GM12875 (cell line): ENCODE measurements around the gene CLIC3.

ENCODE experiments used
- H3K4me3 ChIP-seq: one replicate; pipeline ENCODE4 v1.5.1; 2011; ENCODE audit warnings: low read depth, low read length, control low read depth
- TF ChIP-seq, protein P1 (sequence below): IDR thresholded peaks from 2 replicates; pipeline ENCODE4 v1.5.1; 2011; ENCODE audit warnings: low read depth, mild to moderate bottlenecking, control low read depth, inconsistent platforms, low read length, moderate library complexity, borderline replicate concordance; ENCODE audit not compliant: insufficient read depth

CLIC3 gene

DNA sequence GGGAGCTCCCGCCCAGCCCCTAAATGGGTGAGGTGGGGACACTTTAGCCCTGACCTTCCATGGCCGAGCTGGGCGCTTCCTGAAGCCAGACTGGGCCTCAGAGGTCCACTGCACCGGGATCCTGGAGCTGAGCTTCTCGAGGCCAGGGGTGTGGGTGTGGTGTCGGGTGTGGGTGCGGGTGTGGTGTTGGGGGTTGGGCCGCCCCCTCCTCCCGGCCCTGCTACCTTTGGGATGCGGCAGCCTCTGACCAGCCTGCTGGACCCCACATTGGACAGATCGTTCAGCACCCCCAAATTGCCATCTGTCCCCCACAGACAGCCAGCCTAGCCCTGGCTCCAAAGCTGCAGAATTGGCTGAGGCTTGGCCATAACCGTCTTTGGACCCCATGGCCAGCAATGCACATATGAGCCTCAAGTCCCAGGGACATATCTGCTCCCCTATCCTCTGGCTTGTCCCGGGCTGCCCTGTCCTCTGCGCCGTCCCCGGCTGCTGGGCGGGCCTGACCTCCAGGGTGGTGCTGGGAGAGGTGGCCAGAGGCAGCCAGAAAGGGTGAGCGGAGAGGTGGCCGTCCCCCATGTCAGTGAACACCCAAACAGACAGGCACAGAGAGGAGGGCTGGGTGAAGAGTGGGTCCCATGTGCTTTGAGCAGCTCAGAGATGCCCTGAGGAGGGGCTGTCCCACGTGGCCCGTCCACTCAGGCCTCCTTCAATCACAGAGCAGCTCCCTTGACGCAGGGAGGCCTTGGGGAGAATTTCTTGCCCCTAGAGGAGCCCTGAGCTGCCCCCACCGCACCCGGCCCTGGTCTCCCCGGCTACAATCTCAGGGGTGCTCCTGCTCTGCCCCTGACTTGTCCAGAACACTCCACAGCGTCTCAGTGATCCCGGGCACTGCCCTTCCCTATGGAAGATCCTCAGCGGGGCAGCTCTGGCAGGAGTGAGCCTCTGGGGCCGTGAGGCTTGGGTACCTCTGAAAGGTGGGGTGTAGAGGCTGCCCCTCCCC is 22.4 kb downstream of the CLIC3 start:
- no peak overlapping the region for H3K4me3 ChIP-seq
- TF ChIP-seq, protein P1, sequence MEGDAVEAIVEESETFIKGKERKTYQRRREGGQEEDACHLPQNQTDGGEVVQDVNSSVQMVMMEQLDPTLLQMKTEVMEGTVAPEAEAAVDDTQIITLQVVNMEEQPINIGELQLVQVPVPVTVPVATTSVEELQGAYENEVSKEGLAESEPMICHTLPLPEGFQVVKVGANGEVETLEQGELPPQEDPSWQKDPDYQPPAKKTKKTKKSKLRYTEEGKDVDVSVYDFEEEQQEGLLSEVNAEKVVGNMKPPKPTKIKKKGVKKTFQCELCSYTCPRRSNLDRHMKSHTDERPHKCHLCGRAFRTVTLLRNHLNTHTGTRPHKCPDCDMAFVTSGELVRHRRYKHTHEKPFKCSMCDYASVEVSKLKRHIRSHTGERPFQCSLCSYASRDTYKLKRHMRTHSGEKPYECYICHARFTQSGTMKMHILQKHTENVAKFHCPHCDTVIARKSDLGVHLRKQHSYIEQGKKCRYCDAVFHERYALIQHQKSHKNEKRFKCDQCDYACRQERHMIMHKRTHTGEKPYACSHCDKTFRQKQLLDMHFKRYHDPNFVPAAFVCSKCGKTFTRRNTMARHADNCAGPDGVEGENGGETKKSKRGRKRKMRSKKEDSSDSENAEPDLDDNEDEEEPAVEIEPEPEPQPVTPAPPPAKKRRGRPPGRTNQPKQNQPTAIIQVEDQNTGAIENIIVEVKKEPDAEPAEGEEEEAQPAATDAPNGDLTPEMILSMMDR = no peak

DNA sequence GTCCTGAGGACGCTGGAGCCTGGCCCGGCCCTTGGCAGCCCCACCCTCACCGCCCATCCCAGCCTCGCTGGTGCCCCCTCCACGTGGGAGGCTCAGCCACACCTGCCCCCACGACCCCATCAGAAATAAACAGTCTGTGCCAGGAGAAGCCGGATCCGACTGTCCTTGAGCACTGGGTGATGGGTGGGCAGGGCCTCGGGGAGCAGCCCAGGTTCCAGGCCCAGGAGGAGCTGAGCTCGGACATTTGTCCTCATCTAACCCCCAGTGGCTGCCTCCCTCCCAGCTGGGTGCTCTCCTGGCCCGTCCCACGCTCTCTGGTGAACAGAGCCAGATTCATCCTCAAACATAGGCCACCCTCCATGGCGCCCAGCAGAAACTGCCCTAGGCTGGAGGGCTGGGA is 23.6 kb downstream of the CLIC3 start:
- H3K4me3 ChIP-seq = no peak overlapping the region
- TF ChIP-seq, protein P1 = no peak

DNA sequence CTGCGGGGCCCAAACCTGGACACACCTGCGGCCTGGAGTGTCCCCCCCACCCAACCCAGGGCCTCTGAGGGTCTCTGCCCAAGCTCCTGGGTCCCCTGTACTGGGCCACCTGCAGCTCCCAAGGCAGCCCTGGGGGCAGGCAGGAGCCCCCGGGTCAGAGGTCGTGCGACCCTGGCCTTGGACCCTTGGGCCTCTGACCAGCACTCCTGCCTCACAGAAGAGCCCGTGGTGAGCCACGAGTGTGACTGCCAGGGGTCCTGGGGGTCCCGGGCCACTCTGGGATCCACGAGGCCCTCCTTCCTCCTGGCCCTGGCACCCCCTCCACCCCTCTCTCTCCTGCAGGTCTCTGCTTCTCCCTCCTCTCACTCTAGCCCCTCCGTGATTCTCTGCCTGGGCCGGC is 24.0 kb downstream of the CLIC3 start:
- TF ChIP-seq, protein P1 = no peak

DNA sequence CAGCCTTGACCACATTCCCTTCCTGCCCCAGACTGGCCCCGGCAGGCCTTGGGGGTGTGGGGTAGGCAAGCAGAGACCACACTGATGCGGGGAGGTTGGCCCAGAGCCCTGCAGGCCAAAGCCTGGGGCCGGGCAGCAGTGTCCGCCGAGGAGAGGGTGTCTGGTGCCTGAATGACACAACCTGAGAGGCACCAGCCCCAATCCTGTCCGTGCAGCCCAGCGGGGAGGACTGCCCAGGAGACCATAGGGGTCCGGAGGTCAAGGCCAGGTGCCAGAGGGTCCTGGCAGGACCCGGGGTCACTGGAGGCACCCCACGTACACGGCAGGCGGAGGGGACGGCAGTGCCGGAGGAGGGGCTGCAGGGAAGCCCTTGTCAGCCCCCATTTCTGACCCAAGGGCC is 24.6 kb downstream of the CLIC3 start:
- no peak overlapping the region for H3K4me3 ChIP-seq
- TF ChIP-seq, protein P1 = no peak

More for the DNA sequence above, 24.0 kb downstream of the CLIC3 start:
- no peak overlapping the region for H3K4me3 ChIP-seq

DNA sequence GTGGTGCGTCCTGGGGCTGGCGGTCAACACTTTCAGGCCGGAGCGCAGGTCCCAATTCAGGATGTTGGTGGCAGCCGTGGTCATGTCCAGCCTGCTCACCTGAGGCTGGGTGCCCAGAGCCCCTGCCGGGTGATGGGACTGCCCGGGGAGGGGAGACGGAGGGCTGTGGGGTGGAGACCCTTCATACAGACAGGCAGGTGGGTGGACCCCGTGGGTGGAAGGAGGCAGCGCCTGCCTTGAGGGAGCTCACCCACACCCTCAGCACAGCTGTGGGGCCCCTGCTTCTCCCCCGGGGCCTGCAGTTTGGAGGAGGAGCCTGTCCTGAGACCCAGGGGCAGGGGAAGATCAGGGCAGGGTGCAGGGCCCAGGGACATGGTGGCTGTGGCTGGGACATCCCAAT is 26.0 kb downstream of the CLIC3 start:
- TF ChIP-seq, protein P1 = no peak
- no peak overlapping the region for H3K4me3 ChIP-seq

DNA sequence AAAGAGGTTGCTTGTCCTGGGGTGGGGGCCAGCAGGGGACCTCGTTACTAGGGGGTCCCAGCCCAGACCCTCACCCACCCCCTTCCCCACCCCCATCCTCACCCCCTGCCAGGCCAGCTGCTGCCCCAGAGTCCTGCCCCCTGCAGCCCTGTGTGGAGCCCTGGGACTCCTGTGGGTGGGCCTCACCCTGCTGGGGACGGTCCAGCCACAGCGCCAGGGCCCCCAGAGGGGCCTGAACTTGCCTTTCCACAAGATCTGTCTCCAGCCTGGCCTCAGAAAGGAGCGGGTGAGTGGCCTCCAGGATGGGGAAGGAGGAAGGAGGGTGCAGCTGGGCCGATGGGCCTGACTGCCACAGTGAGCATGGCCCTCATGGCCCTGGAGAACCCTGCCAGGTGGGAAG is 26.6 kb downstream of the CLIC3 start:
- H3K4me3 ChIP-seq = no peak overlapping the region
- TF ChIP-seq, protein P1 = no peak

DNA sequence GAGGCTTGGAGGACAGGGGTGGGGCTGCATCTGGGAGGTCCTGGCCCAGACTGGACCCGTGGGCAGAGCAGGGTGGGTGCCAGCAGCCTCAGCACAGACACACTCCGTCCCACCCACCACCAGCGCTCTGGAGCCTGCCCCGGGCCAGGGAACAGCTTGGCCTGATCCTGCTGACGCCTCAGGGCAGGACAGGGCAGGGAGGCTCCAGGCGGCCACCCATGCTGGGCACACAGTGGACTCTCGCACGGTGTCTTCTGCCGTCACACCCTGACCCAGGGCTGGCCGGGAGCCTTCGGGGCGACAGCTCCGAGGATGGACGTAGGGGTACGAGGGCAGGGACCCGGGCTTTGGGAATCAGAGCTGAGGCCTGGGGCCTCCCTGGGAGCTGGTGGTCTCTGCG is 27.2 kb downstream of the CLIC3 start:
- H3K4me3 ChIP-seq = no peak overlapping the region
- TF ChIP-seq, protein P1 = no peak
